Esophagus squamous epithelium (tissue), 4 donors: Measurements from ENCODE around the gene KIF13A.
"Not testable (repeated sequence)": the region's sequence is repeated elsewhere in the genome, so short reads cannot be mapped to it uniquely, and the experiment has no call there.

Experiments
- POLR2A ChIP-seq, 4 donors: fragments of 450-650 bp; IDR thresholded peaks; one replicate each; pipeline ENCODE4 v1.6.1; 2017; ENCODE audit warnings: antibody characterized with exemption in 4 of 4, mild to moderate bottlenecking in 4 of 4, moderate library complexity in 3 of 4
- TF ChIP-seq, protein P1 (sequence below), 6 experiments: fragments of 450-650 bp in 4 of 6; fragments of 200-600 bp in 2 of 6; sonication (generic) in 2 of 6; IDR thresholded peaks; one replicate each; pipeline ENCODE4 v1.5.1; 2016 to 2019; ENCODE audit warnings: antibody characterized with exemption in 6 of 6, mild to moderate bottlenecking in 4 of 6, moderate library complexity in 4 of 6

GRCh38 chr6:17976258-17976657 is 11.2 kb downstream of the KIF13A start:
- not testable (repeated sequence) for TF ChIP-seq POLR2A (IDR thresholded peaks at IDR 0.05)
- TF ChIP-seq, protein P1, sequence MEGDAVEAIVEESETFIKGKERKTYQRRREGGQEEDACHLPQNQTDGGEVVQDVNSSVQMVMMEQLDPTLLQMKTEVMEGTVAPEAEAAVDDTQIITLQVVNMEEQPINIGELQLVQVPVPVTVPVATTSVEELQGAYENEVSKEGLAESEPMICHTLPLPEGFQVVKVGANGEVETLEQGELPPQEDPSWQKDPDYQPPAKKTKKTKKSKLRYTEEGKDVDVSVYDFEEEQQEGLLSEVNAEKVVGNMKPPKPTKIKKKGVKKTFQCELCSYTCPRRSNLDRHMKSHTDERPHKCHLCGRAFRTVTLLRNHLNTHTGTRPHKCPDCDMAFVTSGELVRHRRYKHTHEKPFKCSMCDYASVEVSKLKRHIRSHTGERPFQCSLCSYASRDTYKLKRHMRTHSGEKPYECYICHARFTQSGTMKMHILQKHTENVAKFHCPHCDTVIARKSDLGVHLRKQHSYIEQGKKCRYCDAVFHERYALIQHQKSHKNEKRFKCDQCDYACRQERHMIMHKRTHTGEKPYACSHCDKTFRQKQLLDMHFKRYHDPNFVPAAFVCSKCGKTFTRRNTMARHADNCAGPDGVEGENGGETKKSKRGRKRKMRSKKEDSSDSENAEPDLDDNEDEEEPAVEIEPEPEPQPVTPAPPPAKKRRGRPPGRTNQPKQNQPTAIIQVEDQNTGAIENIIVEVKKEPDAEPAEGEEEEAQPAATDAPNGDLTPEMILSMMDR (IDR thresholded peaks at IDR 0.05), result not testable (repeated sequence)
